Activated CD4-positive, alpha-beta T cell treated with anti-CD3 and anti-CD28 coated beads, Interleukin-2, amount 10 ng/mL, durations not matched to agents 7 days and 5 days (primary cell): ENCODE data around the gene UPF3A. TPM values are rescaled to one million over a fixed set of nuclear protein-coding genes. Genes with fewer than 3 reads are reported as not detected.
"Not testable (repeated sequence)": the region's sequence is repeated elsewhere in the genome, so short reads cannot be mapped to it uniquely, and the experiment has no call there.

Experiments
- CTCF ChIA-PET: fragments of 350-600 bp; sonication (Branson Sonifier 250); formaldehyde crosslinking; loops from one replicate; lab custom pipeline; 2021; ENCODE audit warnings: antibody characterized with exemption; lab: Charles Lee
- POLR2A ChIA-PET: fragments of 350-600 bp; sonication (Branson Sonifier 250); formaldehyde crosslinking; loops from one replicate; lab custom pipeline; 2021; ENCODE audit warnings: antibody characterized with exemption; lab: Charles Lee
- DNase-seq: peaks from one replicate; pipeline ENCODE4 v3.0.0-alpha.2; 2020
- H3K27ac Mint-ChIP-seq: one replicate; pipeline ENCODE4 v1.8.0; 2021; ENCODE audit warnings: mild to moderate bottlenecking, moderate library complexity, mixed read lengths
- H3K27me3 Mint-ChIP-seq: one replicate; pipeline ENCODE4 v1.8.0; 2021; ENCODE audit warnings: mixed read lengths
- H3K36me3 Mint-ChIP-seq: one replicate; pipeline ENCODE4 v1.8.0; 2021; ENCODE audit warnings: low read depth, mixed read lengths
- H3K4me1 Mint-ChIP-seq: one replicate; pipeline ENCODE4 v1.8.0; 2021; ENCODE audit warnings: mixed read lengths
- H3K4me3 Mint-ChIP-seq: one replicate; pipeline ENCODE4 v1.8.0; 2021; ENCODE audit warnings: mild to moderate bottlenecking, moderate library complexity, mixed read lengths
- H3K9me3 Mint-ChIP-seq: one replicate; pipeline ENCODE4 v1.8.0; 2021; ENCODE audit warnings: mixed read lengths
- total RNA-seq, 2 experiments: library from RNA; stranded (reverse); gene quantifications; one replicate each; pipeline ENCODE4 v1.2.3, GENCODE V29; 2021

The UPF3A gene
- total RNA-seq, 2 experiments from 2014 or later, result 55.1 to 62.1 TPM

- no peak overlapping the region for H3K27ac Mint-ChIP-seq
- peaks cover 58% of the 10 kb centered on the region for H3K36me3 Mint-ChIP-seq
- peaks cover 3% of the 10 kb centered on the region for H3K4me1 Mint-ChIP-seq
- no peaks in the 10 kb centered on the region for H3K9me3 Mint-ChIP-seq
- ChIA-PET CTCF (interaction anchor here (0.6 to 1.4 kb wide), 2 partner anchors 12 to 21 kb away, joined by 4 to 5 read pairs; no protein-coding TSS in a partner anchor), POLR2A (no interaction called here)
- H3K27me3 Mint-ChIP-seq, result no peaks in the 10 kb centered on the region
- no peak overlapping the region for H3K4me3 Mint-ChIP-seq
- no peak for DNase-seq
Measured at GRCh38 chr13:114249077-114249476, 32.3 kb upstream of the UPF3A start.

DNA sequence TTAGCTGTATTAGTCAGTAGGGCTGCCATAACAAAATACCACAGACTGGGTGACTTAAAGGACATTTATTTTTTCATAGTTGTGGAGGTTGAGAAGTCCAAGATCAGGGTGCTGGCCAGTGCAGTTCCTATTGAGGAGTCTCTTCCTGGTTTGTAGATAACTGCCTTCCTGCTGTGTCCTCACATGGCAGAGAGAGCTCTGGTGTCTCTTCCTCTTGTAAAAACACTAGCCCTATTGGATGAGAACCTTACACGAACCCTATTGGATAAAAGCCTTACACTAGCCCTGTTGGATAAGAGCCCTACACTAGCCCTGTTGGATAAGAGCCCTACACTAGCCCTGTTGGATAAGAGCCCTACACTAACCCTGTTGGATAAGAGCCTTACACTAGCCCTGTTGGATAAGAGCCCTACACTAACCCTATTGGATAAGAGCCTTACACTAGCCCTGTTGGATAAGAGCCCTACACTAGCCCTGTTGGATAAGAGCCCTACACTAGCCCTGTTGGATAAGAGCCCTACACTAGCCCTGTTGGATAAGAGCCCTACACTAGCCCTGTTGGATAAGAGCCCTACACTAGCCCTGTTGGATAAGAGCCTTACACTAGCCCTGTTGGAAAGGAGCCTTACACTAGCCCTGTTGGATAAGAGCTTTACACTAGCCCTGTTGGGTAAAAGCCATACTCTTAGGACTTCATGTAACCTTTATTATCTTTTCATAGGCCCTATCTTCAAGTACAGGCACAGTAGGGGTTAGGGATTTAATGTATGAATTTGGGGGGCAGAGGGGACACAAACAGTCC lies 29.6 kb upstream of the UPF3A start:
- DNase-seq, H3K4me3 Mint-ChIP-seq, H3K9me3 Mint-ChIP-seq, H3K27me3 Mint-ChIP-seq, H3K4me1 Mint-ChIP-seq, CTCF ChIA-PET, POLR2A ChIA-PET: not testable (repeated sequence)
- Mint-ChIP-seq H3K27ac (peak overlapping the region; percentile 50), H3K36me3 (peaks cover 58% of the 10 kb centered on the region)

- no peaks in the 10 kb centered on the region for H3K27me3 Mint-ChIP-seq
- DNase-seq, result no peak
- H3K36me3 Mint-ChIP-seq, result peaks cover 68% of the 10 kb centered on the region
- ChIA-PET CTCF (no interaction called here), POLR2A (no interaction called here)
- no peak overlapping the region for H3K27ac Mint-ChIP-seq
- peaks cover 16% of the 10 kb centered on the region for H3K4me1 Mint-ChIP-seq
- no peaks in the 10 kb centered on the region for H3K9me3 Mint-ChIP-seq
- H3K4me3 Mint-ChIP-seq, result no peak overlapping the region
Measured at GRCh38 chr13:114256547-114256946, 24.9 kb upstream of the UPF3A start.

GRCh38 chr13:114257014-114257413 lies 24.4 kb upstream of the UPF3A start:
- CTCF ChIA-PET, result no interaction called here
- H3K4me1 Mint-ChIP-seq, result peaks cover 19% of the 10 kb centered on the region

DNA sequence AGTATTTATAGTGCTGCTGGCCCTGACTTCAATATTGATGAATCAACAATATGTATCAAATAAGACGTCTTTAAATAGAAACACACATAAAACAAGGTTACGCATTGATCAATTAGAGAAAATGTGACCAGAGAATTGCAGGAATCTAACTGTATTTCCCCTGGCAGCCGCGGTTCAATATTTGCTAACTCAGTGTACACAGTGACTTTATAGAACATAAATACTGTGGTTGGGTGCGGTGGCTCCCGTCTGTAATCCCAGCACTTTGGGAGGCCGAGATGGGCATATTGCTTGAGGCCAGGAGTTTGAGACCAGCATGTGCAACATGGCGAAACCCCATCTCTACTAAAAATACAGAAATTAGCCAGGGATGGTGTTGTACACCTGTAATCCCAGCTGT lies 22.8 kb upstream of the UPF3A start:
- ChIA-PET CTCF (no interaction called here), POLR2A (no interaction called here)
- Mint-ChIP-seq H3K9me3 (no peaks in the 10 kb centered on the region), H3K27me3 (no peaks in the 10 kb centered on the region), H3K4me3 (no peak overlapping the region), H3K4me1 (peaks cover 35% of the 10 kb centered on the region), H3K36me3 (peaks cover 74% of the 10 kb centered on the region), H3K27ac (no peak overlapping the region)
- DNase-seq, result no peak

More at GRCh38 chr13:114257014-114257413, 24.4 kb upstream of the UPF3A start:
- H3K27me3 Mint-ChIP-seq, result no peaks in the 10 kb centered on the region
- H3K27ac Mint-ChIP-seq, result no peak overlapping the region
- no peak for DNase-seq
- H3K9me3 Mint-ChIP-seq, result no peaks in the 10 kb centered on the region
- H3K4me3 Mint-ChIP-seq, result no peak overlapping the region
- peaks cover 68% of the 10 kb centered on the region for H3K36me3 Mint-ChIP-seq
- POLR2A ChIA-PET, result no interaction called here

- H3K36me3 Mint-ChIP-seq, result peaks cover 69% of the 10 kb centered on the region
- H3K27ac Mint-ChIP-seq, result no peak overlapping the region
- DNase-seq, result no peak
- H3K27me3 Mint-ChIP-seq, result no peaks in the 10 kb centered on the region
- ChIA-PET POLR2A (no interaction called here), CTCF (interaction anchor here (1.1 kb wide), 1 partner anchor 20 kb away, joined by 3 read pairs; no protein-coding TSS in a partner anchor)
- peaks cover 36% of the 10 kb centered on the region for H3K4me1 Mint-ChIP-seq
- no peak overlapping the region for H3K4me3 Mint-ChIP-seq
- no peaks in the 10 kb centered on the region for H3K9me3 Mint-ChIP-seq
Measured at GRCh38 chr13:114259374-114259773, 22.0 kb upstream of the UPF3A start.

- Mint-ChIP-seq H3K36me3 (peaks cover 70% of the 10 kb centered on the region), H3K4me1 (peaks cover 38% of the 10 kb centered on the region), H3K4me3 (no peak overlapping the region), H3K9me3 (no peaks in the 10 kb centered on the region), H3K27ac (peak overlapping the region; percentile 57), H3K27me3 (no peaks in the 10 kb centered on the region)
- CTCF ChIA-PET, result interaction anchor here (1.1 kb wide), 1 partner anchor 20 kb away, joined by 3 read pairs; no protein-coding TSS in a partner anchor
- DNase-seq, result no peak
- POLR2A ChIA-PET, result interaction anchor here (0.9 kb wide), 1 partner anchor 236 kb away, joined by 3 read pairs; no protein-coding TSS in a partner anchor
Measured at GRCh38 chr13:114259974-114260373, 21.4 kb upstream of the UPF3A start.

GRCh38 chr13:114260814-114261213 lies 20.6 kb upstream of the UPF3A start:
- Mint-ChIP-seq H3K36me3 (peaks cover 69% of the 10 kb centered on the region), H3K4me3 (no peak overlapping the region)
- POLR2A ChIA-PET, result no interaction called here

GRCh38 chr13:114261328-114261965 lies 20.0 kb upstream of the UPF3A start:
- Mint-ChIP-seq H3K4me3 (no peak overlapping the region), H3K4me1 (peaks cover 42% of the 10 kb centered on the region), H3K27ac (peak overlapping the region; percentile 1), H3K36me3 (peaks cover 70% of the 10 kb centered on the region), H3K27me3 (no peaks in the 10 kb centered on the region), H3K9me3 (no peaks in the 10 kb centered on the region)
- POLR2A ChIA-PET, result no interaction called here
- no peak for DNase-seq
- CTCF ChIA-PET, result no interaction called here

More at GRCh38 chr13:114260814-114261213, 20.6 kb upstream of the UPF3A start:
- Mint-ChIP-seq H3K9me3 (no peaks in the 10 kb centered on the region), H3K4me1 (peaks cover 42% of the 10 kb centered on the region), H3K27ac (peak overlapping the region; percentile 32), H3K27me3 (no peaks in the 10 kb centered on the region)
- no peak for DNase-seq
- CTCF ChIA-PET, result no interaction called here

- Mint-ChIP-seq H3K9me3 (peaks cover 3% of the 10 kb centered on the region), H3K27me3 (no peaks in the 10 kb centered on the region), H3K4me1 (peaks cover 54% of the 10 kb centered on the region), H3K4me3 (peak overlapping the region; percentile 34), H3K27ac (peak overlapping the region; percentile 72), H3K36me3 (peaks cover 76% of the 10 kb centered on the region)
- peak; percentile 32 for DNase-seq
- ChIA-PET CTCF (no interaction called here), POLR2A (no interaction called here)
Measured at GRCh38 chr13:114263578-114263977, 17.8 kb upstream of the UPF3A start.

DNA sequence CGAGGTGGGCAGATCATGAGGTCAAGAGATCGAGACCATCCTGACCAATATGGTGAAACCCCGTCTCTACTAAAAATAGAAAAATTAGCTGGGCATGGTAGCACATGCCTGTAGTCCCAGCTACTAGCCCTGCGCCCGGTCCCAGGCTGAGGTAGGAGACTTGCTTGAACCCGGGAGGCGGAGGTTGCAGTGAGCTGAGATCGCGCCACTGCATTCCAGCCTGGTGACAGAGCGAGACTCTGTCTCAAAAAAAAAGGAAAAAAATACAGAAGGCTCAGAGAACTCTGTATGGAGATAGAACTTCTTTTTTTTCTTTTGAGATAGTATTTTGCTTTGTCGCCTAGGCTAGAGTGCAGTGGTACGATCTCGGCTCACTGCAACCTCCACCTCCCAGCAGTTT lies 17.1 kb upstream of the UPF3A start:
- DNase-seq, result not testable (repeated sequence)
- peaks cover 83% of the 10 kb centered on the region for H3K36me3 Mint-ChIP-seq

GRCh38 chr13:114264886-114265611 lies 16.4 kb upstream of the UPF3A start:
- H3K4me1 Mint-ChIP-seq, result peaks cover 58% of the 10 kb centered on the region
- H3K9me3 Mint-ChIP-seq, result peaks cover 3% of the 10 kb centered on the region
- peaks cover 80% of the 10 kb centered on the region for H3K36me3 Mint-ChIP-seq
- H3K27me3 Mint-ChIP-seq, result no peaks in the 10 kb centered on the region
- ChIA-PET POLR2A (no interaction called here), CTCF (interaction anchor here (1.0 kb wide), 1 partner anchor 12 kb away, joined by 3 read pairs; no protein-coding TSS in a partner anchor)
- no peak overlapping the region for H3K4me3 Mint-ChIP-seq
- no peak overlapping the region for H3K27ac Mint-ChIP-seq
- DNase-seq, result no peak

More for the DNA sequence above, 17.1 kb upstream of the UPF3A start:
- H3K27ac Mint-ChIP-seq, H3K9me3 Mint-ChIP-seq, H3K27me3 Mint-ChIP-seq, H3K4me3 Mint-ChIP-seq, POLR2A ChIA-PET: not testable (repeated sequence)
- CTCF ChIA-PET, result interaction anchor here (1.0 kb wide), 1 partner anchor 13 kb away, joined by 3 read pairs; no protein-coding TSS in a partner anchor
- H3K4me1 Mint-ChIP-seq, result peaks cover 60% of the 10 kb centered on the region
